ENCODE data around the gene XG. TPM values are rescaled to one million over a fixed set of nuclear protein-coding genes. Genes with fewer than 3 reads are reported as not detected.
A peak's percentile ranks its signal among the peaks of the same experiment; 100 is the strongest.
"Not testable (repeated sequence)": the region's sequence is repeated elsewhere in the genome, so short reads cannot be mapped to it uniquely, and the experiment has no call there.

The XG gene
- total RNA-seq, result 1.2 and 2.4 TPM in 2 replicates
- long read RNA-seq, partial matches to known transcripts, result 4 of 11 reads
- long read RNA-seq, other reads (novel, unspliced or antisense), result 7 of 11 reads

GRCh38 chrX:2751874-2752300, at the start of gene XG:
XG (plus strand) TSS chrX:2752040; CDS start chrX:2752275, 235 bp downstream.
- not testable (repeated sequence) for H3K9me3 Mint-ChIP-seq (ENCODE audit: low read depth); H3K27me3 Mint-ChIP-seq; H3K36me3 Mint-ChIP-seq (ENCODE audit: insufficient read depth); H3K27ac Mint-ChIP-seq; H3K4me1 Mint-ChIP-seq (ENCODE audit: low read depth); DNase-seq (ENCODE audit: low spot score, unreplicated experiment); H3K4me3 Mint-ChIP-seq (ENCODE audit: low read depth)

GRCh38 chrX:2703991-2704369, 47.9 kb upstream of the XG start:
- peaks cover 17% of the 10 kb centered on the region for H3K36me3 Mint-ChIP-seq (ENCODE audit: insufficient read depth)
- H3K27ac Mint-ChIP-seq, result peak overlapping the region; percentile 31
- DNase-seq (ENCODE audit: low spot score, unreplicated experiment), result no peak
- TF ChIP-seq CTCF (IDR thresholded peaks at IDR 0.05; ENCODE audit: unreplicated experiment), result no peak
- peaks cover 42% of the 10 kb centered on the region for H3K4me1 Mint-ChIP-seq (ENCODE audit: low read depth)
- peaks cover 7% of the 10 kb centered on the region for H3K9me3 Mint-ChIP-seq (ENCODE audit: low read depth)
- no peak overlapping the region for H3K4me3 Mint-ChIP-seq (ENCODE audit: low read depth)
- no peaks in the 10 kb centered on the region for H3K27me3 Mint-ChIP-seq

GRCh38 chrX:2705046-2705832, 46.6 kb upstream of the XG start:
- H3K9me3 Mint-ChIP-seq (ENCODE audit: low read depth), result peaks cover 5% of the 10 kb centered on the region
- no peak overlapping the region for H3K4me3 Mint-ChIP-seq (ENCODE audit: low read depth)
- no peak for DNase-seq (ENCODE audit: low spot score, unreplicated experiment)
- H3K27ac Mint-ChIP-seq, result no peak overlapping the region
- H3K36me3 Mint-ChIP-seq (ENCODE audit: insufficient read depth), result peaks cover 11% of the 10 kb centered on the region
- TF ChIP-seq CTCF (IDR thresholded peaks at IDR 0.05; ENCODE audit: unreplicated experiment), result no peak
- no peaks in the 10 kb centered on the region for H3K27me3 Mint-ChIP-seq
- H3K4me1 Mint-ChIP-seq (ENCODE audit: low read depth), result peaks cover 50% of the 10 kb centered on the region

- TF ChIP-seq CTCF (IDR thresholded peaks at IDR 0.05; ENCODE audit: unreplicated experiment), result no peak
- peak overlapping the region; percentile 78 for H3K27ac Mint-ChIP-seq
- H3K36me3 Mint-ChIP-seq (ENCODE audit: insufficient read depth), result peaks cover 8% of the 10 kb centered on the region
- DNase-seq (ENCODE audit: low spot score, unreplicated experiment), result no peak
- H3K9me3 Mint-ChIP-seq (ENCODE audit: low read depth), result no peaks in the 10 kb centered on the region
- H3K4me3 Mint-ChIP-seq (ENCODE audit: low read depth), result no peak overlapping the region
- H3K4me1 Mint-ChIP-seq (ENCODE audit: low read depth), result peaks cover 50% of the 10 kb centered on the region
- H3K27me3 Mint-ChIP-seq, result no peaks in the 10 kb centered on the region
Measured at GRCh38 chrX:2707334-2707760, 44.5 kb upstream of the XG start.

- Mint-ChIP-seq H3K9me3 (ENCODE audit: low read depth) (no peaks in the 10 kb centered on the region), H3K36me3 (ENCODE audit: insufficient read depth) (peaks cover 8% of the 10 kb centered on the region), H3K27ac (peak overlapping the region; percentile 42), H3K4me1 (ENCODE audit: low read depth) (peaks cover 49% of the 10 kb centered on the region), H3K4me3 (ENCODE audit: low read depth) (no peak overlapping the region), H3K27me3 (no peaks in the 10 kb centered on the region)
- TF ChIP-seq CTCF (IDR thresholded peaks at IDR 0.05; ENCODE audit: unreplicated experiment), result peak; percentile 27
- no peak for DNase-seq (ENCODE audit: low spot score, unreplicated experiment)
Measured at GRCh38 chrX:2708021-2708420, 43.8 kb upstream of the XG start.
